Mesenchymal stem cell (in vitro differentiated cells and primary cell): ENCODE measurements around the gene PAPPA.

Experiments used
- DNase-seq: peaks from one replicate; pipeline ENCODE4 v3.0.0-alpha.2; 2013
- H2AFZ ChIP-seq: one replicate; pipeline ENCODE4 v1.6.1; 2013; ENCODE audit warnings: low read depth, mild to moderate bottlenecking, control low read depth, inconsistent platforms, low read length, moderate library complexity
- H2AK5ac ChIP-seq: 2 replicates; pipeline ENCODE4 v1.6.1; 2013; ENCODE audit warnings: low read length, moderate library complexity, mild to moderate bottlenecking, inconsistent platforms; ENCODE audit not compliant: severe bottlenecking
- H2BK120ac ChIP-seq: one replicate; pipeline ENCODE4 v1.6.1; 2013; ENCODE audit warnings: low read depth, mild to moderate bottlenecking, inconsistent platforms, low read length, moderate library complexity
- H2BK12ac ChIP-seq, 2 experiments: one replicate each; pipeline ENCODE4 v1.6.1; 2013; ENCODE audit warnings: inconsistent platforms in 2 of 2, low read length in 2 of 2, mild to moderate bottlenecking in 2 of 2, moderate library complexity in 2 of 2, control low read depth in 1 of 2
- H2BK15ac ChIP-seq: one replicate; pipeline ENCODE4 v1.6.1; 2013; ENCODE audit warnings: mild to moderate bottlenecking, low read depth, inconsistent platforms; ENCODE audit not compliant: poor library complexity, severe bottlenecking
- H2BK5ac ChIP-seq: 2 replicates; pipeline ENCODE4 v1.6.1; 2013; ENCODE audit warnings: low read depth, mild to moderate bottlenecking, low read length, control low read depth, inconsistent platforms; ENCODE audit not compliant: poor library complexity, severe bottlenecking
- H3K14ac ChIP-seq, 2 experiments: one replicate each; pipeline ENCODE4 v1.6.1; 2013; ENCODE audit warnings: inconsistent platforms in 2 of 2, low read length in 2 of 2, control low read depth in 1 of 2, mild to moderate bottlenecking in 1 of 2, moderate library complexity in 1 of 2
- H3K18ac ChIP-seq, 2 experiments: one replicate each; pipeline ENCODE4 v1.6.1; 2013; ENCODE audit warnings: inconsistent platforms in 2 of 2, low read length in 2 of 2, control low read depth in 1 of 2, low read depth in 1 of 2, mild to moderate bottlenecking in 1 of 2
- H3K23ac ChIP-seq, 2 experiments: one replicate each; pipeline ENCODE4 v1.6.1; 2013; ENCODE audit warnings: inconsistent platforms in 2 of 2, low read length in 2 of 2, mild to moderate bottlenecking in 2 of 2, moderate library complexity in 2 of 2, control low read depth in 1 of 2
- H3K27ac ChIP-seq: 2 replicates; pipeline ENCODE4 v1.5.1; 2013; ENCODE audit warnings: mild to moderate bottlenecking, moderate library complexity, low read length, control low read depth, inconsistent platforms; ENCODE audit not compliant: poor library complexity, severe bottlenecking
- H3K27me3 ChIP-seq, 2 experiments: 2 replicates each; pipeline versions ENCODE4 v1.6.1 to v1.7.0; 2013; ENCODE audit warnings: low read length in 2 of 2, mild to moderate bottlenecking in 2 of 2, moderate library complexity in 2 of 2, control low read depth in 1 of 2, inconsistent platforms in 1 of 2; ENCODE audit not compliant: control insufficient read depth in 1 of 2, insufficient read depth in 1 of 2
- H3K36me3 ChIP-seq, 2 experiments: 2 replicates each; pipeline versions ENCODE4 v1.6.1 to v1.7.0; 2013; ENCODE audit warnings: low read length in 2 of 2, control low read depth in 1 of 2, inconsistent platforms in 1 of 2, low read depth in 1 of 2, mild to moderate bottlenecking in 1 of 2; ENCODE audit not compliant: insufficient read depth in 2 of 2, control insufficient read depth in 1 of 2
- H3K4ac ChIP-seq, 2 experiments: one replicate each; pipeline ENCODE4 v1.6.1; 2013; ENCODE audit warnings: inconsistent platforms in 2 of 2, low read length in 2 of 2, mild to moderate bottlenecking in 2 of 2, moderate library complexity in 2 of 2, control low read depth in 1 of 2, low read depth in 1 of 2
- H3K4me1 ChIP-seq: 2 replicates; pipeline ENCODE4 v1.6.1; 2013; ENCODE audit warnings: low read depth, low read length, control low read depth; ENCODE audit not compliant: control insufficient read depth, insufficient read depth
- H3K4me2 ChIP-seq: 2 replicates; pipeline ENCODE4 v1.6.1; 2013; ENCODE audit warnings: low read length, mild to moderate bottlenecking, inconsistent platforms; ENCODE audit not compliant: poor library complexity, severe bottlenecking
- H3K4me3 ChIP-seq, 2 experiments: 2 replicates each; pipeline versions ENCODE4 v1.5.1 to v1.7.0; 2013; ENCODE audit warnings: low read length in 2 of 2, mild to moderate bottlenecking in 2 of 2, control low read depth in 1 of 2, low read depth in 1 of 2; ENCODE audit not compliant: insufficient read depth in 1 of 2
- H3K79me1 ChIP-seq: replicated peaks from 2 replicates; pipeline ENCODE4 v1.6.1; 2013; ENCODE audit warnings: mild to moderate bottlenecking, control low read depth, low read length, inconsistent platforms; ENCODE audit not compliant: poor library complexity, severe bottlenecking
- H3K9ac ChIP-seq: 2 replicates; pipeline ENCODE4 v1.7.0; 2013; ENCODE audit warnings: mild to moderate bottlenecking, low read length, moderate library complexity
- H3K9me3 ChIP-seq: 2 replicates; pipeline ENCODE4 v1.7.0; 2013; ENCODE audit warnings: mild to moderate bottlenecking, low read length; ENCODE audit not compliant: control insufficient read depth
- H4K8ac ChIP-seq: one replicate; pipeline ENCODE4 v1.6.1; 2013; ENCODE audit warnings: inconsistent platforms, mild to moderate bottlenecking, low read length, moderate library complexity
- H4K91ac ChIP-seq: one replicate; pipeline ENCODE4 v1.6.1; 2013; ENCODE audit warnings: mild to moderate bottlenecking, low read length, inconsistent platforms
- WGBS: methylation state at CpG from one replicate; pipeline ENCODE4 v1.1.7; 2013; ENCODE audit warnings: mixed read lengths; 5-methylcytosine and 5-hydroxymethylcytosine counted together

Gene PAPPA

GRCh38 chr9:116154976-116155697, 1.5 kb downstream of the PAPPA start:
- no peaks in the 10 kb centered on the region for H3K9me3 ChIP-seq
- no peaks in the 10 kb centered on the region for H3K27me3 ChIP-seq
- H3K4me1 ChIP-seq: peaks cover 15% of the 10 kb centered on the region
- no peak overlapping the region for H2AFZ ChIP-seq
- H2BK5ac ChIP-seq: no peak overlapping the region
- H3K36me3 ChIP-seq: peaks cover 7 to 20% of the 10 kb centered on the region in 2 experiments
- peak overlapping the region; percentile 66 to 98 for H3K14ac ChIP-seq
- H3K79me1 ChIP-seq: peaks cover 4% of the 10 kb centered on the region
- H2BK12ac ChIP-seq: peak overlapping the region in 1 of 2 experiments; percentile 96
- peak overlapping the region; percentile 99 to 100 for H3K18ac ChIP-seq
- peak overlapping the region; percentile 12 for H2BK120ac ChIP-seq
- peak overlapping the region; percentile 73 for H3K4me2 ChIP-seq
- H3K23ac ChIP-seq: peak overlapping the region in 1 of 2 experiments; percentile 91
- H3K4me3 ChIP-seq: peak overlapping the region; percentile 82 to 86
- H3K9ac ChIP-seq: peak overlapping the region; percentile 99
- peak overlapping the region; percentile 97 for H4K8ac ChIP-seq
- peak overlapping the region; percentile 94 to 100 for H3K4ac ChIP-seq
- H4K91ac ChIP-seq: peak overlapping the region; percentile 95
- H3K27ac ChIP-seq: peak overlapping the region; percentile 83
- no peak overlapping the region for H2BK15ac ChIP-seq
- H2AK5ac ChIP-seq: no peak overlapping the region
- WGBS: 2% methylated on average over 25 of the region's 27 CpGs
- peak; percentile 91 for DNase-seq

- Histone ChIP-seq H2AK5ac (no peak overlapping the region), H3K36me3 (peaks cover 7 to 25% of the 10 kb centered on the region in 2 experiments), H3K14ac (peak overlapping the region in 1 of 2 experiments; percentile 61), H3K9ac (peak overlapping the region; percentile 99), H3K18ac (peak overlapping the region; percentile 99 to 100), H4K91ac (no peak overlapping the region), H3K27ac (peak overlapping the region; percentile 83), H3K27me3 (no peaks in the 10 kb centered on the region), H2BK15ac (no peak overlapping the region), H3K4ac (peak overlapping the region; percentile 57 to 85), H3K23ac (no peak overlapping the region), H3K4me1 (peaks cover 15% of the 10 kb centered on the region), H2BK5ac (no peak overlapping the region), H3K79me1 (peaks cover 6% of the 10 kb centered on the region), H3K4me2 (peak overlapping the region; percentile 73), H2BK120ac (peak overlapping the region; percentile 12), H2AFZ (no peak overlapping the region), H2BK12ac (peak overlapping the region in 1 of 2 experiments; percentile 37), H4K8ac (no peak overlapping the region), H3K4me3 (peak overlapping the region; percentile 82 to 86), H3K9me3 (no peaks in the 10 kb centered on the region)
- 2% methylated on average over 8 of the region's 10 CpGs for WGBS
- no peak for DNase-seq
Observed at GRCh38 chr9:116155698-116156039, 2.1 kb downstream of the PAPPA start.

GRCh38 chr9:116156621-116157314, 3.2 kb downstream of the PAPPA start:
- Histone ChIP-seq H2BK15ac (peak overlapping the region; percentile 58), H3K36me3 (peaks cover 7 to 32% of the 10 kb centered on the region in 2 experiments), H3K9me3 (no peaks in the 10 kb centered on the region), H4K91ac (peak overlapping the region; percentile 96), H3K4me1 (peaks cover 15% of the 10 kb centered on the region), H3K4me2 (peak overlapping the region; percentile 67), H3K14ac (peak overlapping the region in 1 of 2 experiments; percentile 35), H3K9ac (peak overlapping the region; percentile 99), H3K79me1 (peaks cover 10% of the 10 kb centered on the region), H3K4me3 (peak overlapping the region; percentile 43 to 82), H3K18ac (peak overlapping the region; percentile 97 to 98), H2AFZ (no peak overlapping the region), H3K27ac (peak overlapping the region; percentile 93), H2BK120ac (peak overlapping the region; percentile 45), H3K23ac (peak overlapping the region; percentile 57 to 70), H3K4ac (peak overlapping the region; percentile 93 to 94), H2AK5ac (peak overlapping the region; percentile 4), H4K8ac (peak overlapping the region; percentile 94), H2BK12ac (peak overlapping the region; percentile 62 to 95), H3K27me3 (no peaks in the 10 kb centered on the region), H2BK5ac (peak overlapping the region; percentile 14)
- WGBS: 3% methylated on average over 22 of the region's 24 CpGs
- DNase-seq: peak; percentile 88
